Spleen (tissue), 11 donors: ENCODE data around the gene DCAF4L1. TPM values are rescaled to one million over a fixed set of nuclear protein-coding genes. Genes with fewer than 3 reads are reported as not detected.

Source experiments
- DNase-seq: peaks from one replicate; pipeline ENCODE4 v3.0.0-alpha.2; 2020
- H3K27ac ChIP-seq, 8 donors: fragments of 200-600 bp; sonication (generic) in 7 of 8; 1 replicate in 4 of 8; 2 replicates in 4 of 8; pipeline versions ENCODE4 v1.5.0 to v1.8.0; 2016 to 2021; ENCODE audit warnings: inconsistent platforms in 4 of 8, mild to moderate bottlenecking in 4 of 8, moderate library complexity in 1 of 8
- H3K27me3 ChIP-seq, 7 donors: fragments of 200-600 bp; sonication (generic) in 6 of 7; replicated peaks in 1 of 7; 1 replicate in 4 of 7; 2 replicates in 3 of 7; pipeline versions ENCODE4 v1.5.0 to v1.8.0; 2016 to 2021; ENCODE audit warnings: inconsistent platforms in 3 of 7, mild to moderate bottlenecking in 1 of 7
- H3K36me3 ChIP-seq, 6 donors: fragments of 200-600 bp; sonication (generic) in 5 of 6; 1 replicate in 4 of 6; 2 replicates in 2 of 6; pipeline versions ENCODE4 v1.5.0 to v1.8.0; 2016 to 2021; ENCODE audit warnings: inconsistent platforms in 2 of 6
- H3K4me1 ChIP-seq, 6 donors: fragments of 200-600 bp; sonication (generic) in 5 of 6; 1 replicate in 3 of 6; 2 replicates in 3 of 6; pipeline versions ENCODE4 v1.5.0 to v1.8.0; 2016 to 2021; ENCODE audit warnings: inconsistent platforms in 3 of 6
- H3K4me3 ChIP-seq, 8 donors: fragments of 200-600 bp; sonication (generic) in 7 of 8; 1 replicate in 4 of 8; 2 replicates in 4 of 8; pipeline versions ENCODE4 v1.5.0 to v1.8.0; 2016 to 2021; ENCODE audit warnings: inconsistent platforms in 4 of 8, mild to moderate bottlenecking in 4 of 8, moderate library complexity in 2 of 8
- H3K9me3 ChIP-seq, 8 donors: fragments of 200-600 bp; sonication (generic) in 7 of 8; 1 replicate in 4 of 8; 2 replicates in 4 of 8; pipeline versions ENCODE4 v1.5.0 to v1.8.0; 2016 to 2021; ENCODE audit warnings: inconsistent platforms in 4 of 8
- POLR2A ChIP-seq, 3 donors: fragments of 450-650 bp; IDR thresholded peaks; one replicate each; pipeline ENCODE4 v1.5.1; 2017; ENCODE audit warnings: antibody characterized with exemption in 3 of 3, mild to moderate bottlenecking in 1 of 3
- POLR2AphosphoS5 ChIP-seq, 3 donors: sonication (generic); formaldehyde crosslinking; IDR thresholded peaks; one replicate each; pipeline ENCODE4 v1.5.1; 2017; ENCODE audit warnings: antibody characterized with exemption in 3 of 3
- WGBS, 5 donors: extraction: QIAGEN DNeasy Blood & Tissue Kit in 3 of 5; methylation state at CpG; one replicate each; pipeline versions ENCODE4 v1.1.5 to v1.1.7; 2013 to 2018; 5-methylcytosine and 5-hydroxymethylcytosine counted together
- intact Hi-C: fragments of 100-400 bp; cut with DNase I; formaldehyde crosslinking; loops from one replicate; pipeline ENCODE4 v1.15.0; 2023; ENCODE audit warnings: low total_unique reads
- polyA plus RNA-seq, 3 donors: library from polyadenylated mRNA; stranded (reverse); fragments of 200-250 nt; gene quantifications; one replicate each; pipeline ENCODE4 v1.2.1, GENCODE V29; 2013
- total RNA-seq, 7 donors: library from RNA; depleted of rRNA in 3 of 7; stranded (reverse); fragments of >200 nt in 3 of 7; fragmentation: NEBNext Ultra II Directional in 4 of 7; extraction: Animal tissue kit (Norgen Biotek cat#: 25700) in 4 of 7; gene quantifications; one replicate each; pipeline versions ENCODE4 v1.1.0 to v1.2.1, GENCODE V29; 2016 to 2021
- TF ChIP-seq, protein P1 (sequence below), 11 experiments: fragments of 200-600 bp in 7 of 11; fragments of 450-650 bp in 4 of 11; sonication (generic) in 4 of 11; IDR thresholded peaks in 8 of 11; conservative IDR thresholded peaks in 3 of 11; 1 replicate in 7 of 11; 2 replicates in 4 of 11; pipeline versions ENCODE4 v1.4.0 to v1.8.0; 2016 to 2021; ENCODE audit warnings: antibody characterized with exemption in 11 of 11, inconsistent platforms in 4 of 11, mild to moderate bottlenecking in 1 of 11
- donor health status: healthy with polysubstance abuse.
- donor health status: DM: no; HTN: no; CAD: no; lungs with moderate emphysema.
- donor health status: DM: no; HTN: no; CAD: no.
- donor health status: Bipolar disorder and iron deficiency.
- donor health status: healthy.
- donor health status: DM: no; HTN: no; CAD: no.
- donor health status: DM: yes; HTN: yes; CAD: no.

DCAF4L1 gene
- total and polyA plus RNA-seq, 10 donors = 0.15 to 2.5 (median 0.49) TPM

DNA sequence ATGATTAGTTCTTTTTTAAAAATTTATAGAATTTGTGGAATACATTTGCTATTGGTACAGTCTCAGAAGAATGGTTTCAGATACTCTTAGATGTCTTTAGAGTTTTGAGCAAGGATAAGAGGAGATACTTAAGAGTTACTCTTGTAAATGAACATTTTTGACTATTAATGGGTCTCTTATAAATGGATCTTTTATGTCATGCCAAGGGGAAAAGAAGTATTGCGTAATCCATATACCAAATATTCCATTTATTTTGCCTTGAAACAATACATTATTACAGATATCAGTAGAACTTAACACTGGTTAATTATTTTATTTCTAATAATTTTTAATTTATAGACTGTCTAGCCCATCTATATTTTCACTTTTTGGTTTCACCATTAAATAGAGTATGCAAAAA lies 17.2 kb upstream of the DCAF4L1 start:
- Histone ChIP-seq H3K36me3 (no peaks in the 10 kb centered on the region), H3K4me3 (no peak overlapping the region), H3K4me1 (no peaks in the 10 kb centered on the region), H3K27ac (no peak overlapping the region), H3K9me3 (peaks cover 0 to 18% (median 15%) of the 10 kb centered on the region in 8 donors), H3K27me3 (no peaks in the 10 kb centered on the region)
- TF ChIP-seq, protein P1, sequence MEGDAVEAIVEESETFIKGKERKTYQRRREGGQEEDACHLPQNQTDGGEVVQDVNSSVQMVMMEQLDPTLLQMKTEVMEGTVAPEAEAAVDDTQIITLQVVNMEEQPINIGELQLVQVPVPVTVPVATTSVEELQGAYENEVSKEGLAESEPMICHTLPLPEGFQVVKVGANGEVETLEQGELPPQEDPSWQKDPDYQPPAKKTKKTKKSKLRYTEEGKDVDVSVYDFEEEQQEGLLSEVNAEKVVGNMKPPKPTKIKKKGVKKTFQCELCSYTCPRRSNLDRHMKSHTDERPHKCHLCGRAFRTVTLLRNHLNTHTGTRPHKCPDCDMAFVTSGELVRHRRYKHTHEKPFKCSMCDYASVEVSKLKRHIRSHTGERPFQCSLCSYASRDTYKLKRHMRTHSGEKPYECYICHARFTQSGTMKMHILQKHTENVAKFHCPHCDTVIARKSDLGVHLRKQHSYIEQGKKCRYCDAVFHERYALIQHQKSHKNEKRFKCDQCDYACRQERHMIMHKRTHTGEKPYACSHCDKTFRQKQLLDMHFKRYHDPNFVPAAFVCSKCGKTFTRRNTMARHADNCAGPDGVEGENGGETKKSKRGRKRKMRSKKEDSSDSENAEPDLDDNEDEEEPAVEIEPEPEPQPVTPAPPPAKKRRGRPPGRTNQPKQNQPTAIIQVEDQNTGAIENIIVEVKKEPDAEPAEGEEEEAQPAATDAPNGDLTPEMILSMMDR (IDR thresholded peaks at IDR 0.05 in 8 of 11, conservative IDR thresholded peaks at IDR 0.05 in 3 of 11) = no peak
- no peak for TF ChIP-seq POLR2A (IDR thresholded peaks at IDR 0.05)
- WGBS, 5 donors = 92 to 98% (median 98%) methylated on average over 1 of the region's 1 CpG
- intact Hi-C loops = no loop called here
- DNase-seq = no peak

DNA sequence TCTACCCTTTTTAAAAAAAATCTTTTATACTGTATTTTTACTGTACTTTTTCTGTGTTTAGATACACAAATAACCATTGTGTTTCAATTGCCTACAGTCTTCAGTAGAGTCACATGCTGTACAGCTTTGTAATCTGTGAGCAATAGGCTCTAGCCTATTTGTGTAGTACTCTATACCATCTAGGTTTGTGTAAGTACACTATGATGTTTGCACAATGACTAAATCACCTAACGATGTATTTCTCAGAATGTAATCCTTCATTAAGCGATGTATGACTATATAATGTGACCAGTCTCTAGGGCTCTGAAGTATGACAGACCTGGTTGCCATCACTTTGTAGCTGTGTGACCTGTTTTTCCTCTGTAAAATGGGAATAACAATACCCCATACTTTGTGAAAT lies 14.2 kb upstream of the DCAF4L1 start:
- DNase-seq = no peak
- TF ChIP-seq POLR2AphosphoS5 (IDR thresholded peaks at IDR 0.05) = no peak
- TF ChIP-seq, protein P1 (IDR thresholded peaks at IDR 0.05 in 8 of 11, conservative IDR thresholded peaks at IDR 0.05 in 3 of 11) = no peak
- no peak for TF ChIP-seq POLR2A (IDR thresholded peaks at IDR 0.05)
- intact Hi-C loops = no loop called here
- H3K36me3 ChIP-seq = no peaks in the 10 kb centered on the region
- H3K27me3 ChIP-seq = no peaks in the 10 kb centered on the region
- no peaks in the 10 kb centered on the region for H3K4me1 ChIP-seq
- H3K4me3 ChIP-seq = no peak overlapping the region
- H3K27ac ChIP-seq = no peak overlapping the region
- 89 to 98% (median 96%) methylated on average over 2 of the region's 2 CpGs for WGBS, 5 donors
- H3K9me3 ChIP-seq = peaks cover 0 to 20% (median 15%) of the 10 kb centered on the region in 8 donors

DNA sequence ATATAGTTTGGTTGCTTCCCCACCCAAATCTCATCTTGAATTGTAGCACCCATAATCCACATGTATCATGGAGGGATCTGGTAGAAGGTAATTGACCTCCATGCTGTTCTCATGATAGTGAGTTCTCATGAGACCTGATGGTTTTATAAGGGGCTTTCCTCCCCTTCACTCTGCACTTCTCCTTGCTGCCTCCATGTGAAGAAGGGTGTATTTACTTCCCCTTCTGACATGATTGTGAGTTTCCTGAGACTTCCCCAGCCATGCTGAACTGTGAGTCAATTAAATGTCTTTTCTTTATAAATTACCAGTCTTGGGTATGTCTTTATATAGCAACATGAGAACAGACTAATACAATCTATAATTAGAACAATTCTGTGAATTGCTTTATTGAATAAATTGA lies 11.9 kb upstream of the DCAF4L1 start:
- H3K27ac ChIP-seq = no peak overlapping the region
- H3K4me1 ChIP-seq = no peaks in the 10 kb centered on the region
- H3K9me3 ChIP-seq = peaks cover 0 to 20% (median 15%) of the 10 kb centered on the region in 8 donors
- H3K4me3 ChIP-seq = no peak overlapping the region
- H3K27me3 ChIP-seq = no peaks in the 10 kb centered on the region
- no peaks in the 10 kb centered on the region for H3K36me3 ChIP-seq
- no peak for DNase-seq
- TF ChIP-seq, protein P1 (IDR thresholded peaks at IDR 0.05 in 8 of 11, conservative IDR thresholded peaks at IDR 0.05 in 3 of 11) = no peak
- no peak for TF ChIP-seq POLR2A (IDR thresholded peaks at IDR 0.05)
- no peak for TF ChIP-seq POLR2AphosphoS5 (IDR thresholded peaks at IDR 0.05)
- intact Hi-C loops = no loop called here

DNA sequence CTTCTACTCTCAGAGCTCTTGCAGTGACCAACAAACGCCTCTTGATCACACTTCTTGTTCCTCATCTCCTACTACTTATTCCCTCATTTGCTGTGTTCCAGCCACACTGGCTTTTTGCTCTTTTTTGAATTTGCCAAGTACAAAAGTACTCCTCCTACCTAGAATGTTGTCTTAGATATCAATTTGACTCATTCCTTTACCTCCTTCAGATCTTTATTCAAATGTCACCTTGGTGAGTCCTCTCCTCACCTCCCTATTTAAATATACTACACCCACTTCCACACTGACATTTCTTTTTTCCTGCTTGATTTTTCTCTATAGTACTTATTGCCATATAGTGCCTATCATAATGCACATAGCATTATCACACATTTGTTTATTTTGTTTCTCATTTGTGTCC lies 6.2 kb upstream of the DCAF4L1 start:
- no peak for DNase-seq
- H3K9me3 ChIP-seq = no peaks in the 10 kb centered on the region
- 51 to 87% (median 55%) methylated on average over 1 of the region's 1 CpG for WGBS, 5 donors
- no peaks in the 10 kb centered on the region for H3K27me3 ChIP-seq
- H3K36me3 ChIP-seq = no peaks in the 10 kb centered on the region
- H3K4me1 ChIP-seq = no peaks in the 10 kb centered on the region
- no peak overlapping the region for H3K27ac ChIP-seq
- intact Hi-C loops = no loop called here
- H3K4me3 ChIP-seq = no peak overlapping the region
- TF ChIP-seq POLR2AphosphoS5 (IDR thresholded peaks at IDR 0.05) = no peak
